Hippocampal formation (tissue), 2 donors: ENCODE results near the gene MRGPRG.

Experiments used
- DNase-seq, 2 donors: peaks; one replicate each; lab custom pipeline; 2025; lab: John Stamatoyannopoulos, UW

MRGPRG gene

GRCh38 chr11:3225826-3226750, 7.5 kb upstream of the MRGPRG start:
- DNase-seq: no peak

GRCh38 chr11:3225159-3225758, 6.6 kb upstream of the MRGPRG start:
- DNase-seq: no peak

- no peak for DNase-seq
Observed at GRCh38 chr11:3224401-3225057, 5.9 kb upstream of the MRGPRG start.

- DNase-seq: no peak
Observed at GRCh38 chr11:3223932-3224381, 5.3 kb upstream of the MRGPRG start.

GRCh38 chr11:3222941-3223915, 4.6 kb upstream of the MRGPRG start:
- no peak for DNase-seq

GRCh38 chr11:3222003-3222855, 3.6 kb upstream of the MRGPRG start:
- DNase-seq: no peak

- DNase-seq: no peak
Observed at GRCh38 chr11:3221408-3222002, 2.9 kb upstream of the MRGPRG start.

- DNase-seq: no peak
Observed at GRCh38 chr11:3220521-3221407, 2.2 kb upstream of the MRGPRG start.

GRCh38 chr11:3220101-3220500, 1.5 kb upstream of the MRGPRG start:
- no peak for DNase-seq

- DNase-seq: no peak
Observed at GRCh38 chr11:3219281-3219892, 774 bp upstream of the MRGPRG start.

- DNase-seq: no peak
Observed at GRCh38 chr11:3217818-3218482, 663 bp downstream of the MRGPRG start.

- DNase-seq: no peak
Observed at GRCh38 chr11:3216027-3216525, 2.5 kb downstream of the MRGPRG start.

- DNase-seq: no peak
Observed at GRCh38 chr11:3215346-3216026, 3.1 kb downstream of the MRGPRG start.

GRCh38 chr11:3214420-3214699, 4.3 kb downstream of the MRGPRG start:
- DNase-seq: no peak

- no peak for DNase-seq
Observed at GRCh38 chr11:3213659-3214419, 4.8 kb downstream of the MRGPRG start.

GRCh38 chr11:3208272-3208671, 10.3 kb downstream of the MRGPRG start:
- DNase-seq: no peak
